K562 (cell line): ENCODE results near the gene INTS1. TPM values are rescaled to one million over a fixed set of nuclear protein-coding genes. Genes with fewer than 3 reads are reported as not detected.

Source experiments
- ATAC-seq: fragments of 200-7000 bp; cut with Tn5 transposase; 3 replicates; pipeline ENCODE4 v1.9.1; 2020; ENCODE audit warnings: moderate library complexity
- BruUV-seq: library from RNA; stranded (reverse); fragments of 400-500 nt; replicated peaks from 2 replicates; lab custom pipeline; 2021; lab: Mats Ljungman, UMichigan
- CTCF ChIA-PET: fragments of 300-600 bp; formaldehyde crosslinking; extraction: SDS; loops from one replicate; lab custom pipeline; 2021; ENCODE audit warnings: low intra/inter-chr PET ratio; lab: Yijun Ruan, JAX
- POLR2A ChIA-PET: fragments of 300-600, 350-650 bp; sonication (Branson Sonifier 250); formaldehyde crosslinking; extraction: SDS; loops from one replicate; lab custom pipeline; 2021; ENCODE audit warnings: antibody characterized with exemption, inconsistent platforms; lab: Yijun Ruan, JAX
- DNase-seq, 4 experiments: peaks; one replicate each; pipeline versions ENCODE4 v3.0.0 to v3.0.0-alpha.2; 2011 to 2018; ENCODE audit warnings: low spot score in 3 of 4, mixed read lengths in 3 of 4; ENCODE audit errors: extremely low read depth in 1 of 4
- FAIRE-seq: peaks from 2 replicates; lab custom pipeline; 2011; peaks lifted over from hg19 to GRCh38; lab: Jason Lieb, UNC
- H2AFZ ChIP-seq: 2 replicates; pipeline ENCODE4 v1.6.0; 2011; ENCODE audit warnings: low read depth, low read length, control low read depth, inconsistent platforms
- H3K27ac ChIP-seq: fragments of 200-600 bp; 3 replicates; pipeline ENCODE4 v1.8.0; 2011; ENCODE audit warnings: low read depth, mild to moderate bottlenecking, control low read depth, inconsistent platforms, low read length, moderate library complexity, mixed read lengths; ENCODE audit errors: extremely low read depth
- H3K27me3 ChIP-seq, 2 experiments: fragments of 300-600 bp in 1 of 2; 2 replicates in 1 of 2; 3 replicates in 1 of 2; pipeline versions ENCODE4 v1.6.0 to v1.8.0; 2011; ENCODE audit warnings: inconsistent platforms in 2 of 2, low read length in 2 of 2, mild to moderate bottlenecking in 1 of 2, mixed read lengths in 1 of 2, moderate library complexity in 1 of 2; ENCODE audit not compliant: control insufficient read depth in 2 of 2, insufficient read depth in 2 of 2
- H3K36me3 ChIP-seq: fragments of 300-600 bp; 3 replicates; pipeline ENCODE4 v1.8.0; 2011; ENCODE audit warnings: mild to moderate bottlenecking, low read length, inconsistent platforms; ENCODE audit not compliant: control insufficient read depth, insufficient read depth
- H3K4me1 ChIP-seq, 2 experiments: fragments of 200-600 bp in 1 of 2; replicated peaks in 1 of 2; 2 replicates in 1 of 2; 3 replicates in 1 of 2; pipeline versions ENCODE4 v1.5.1 to v1.8.0; 2011; ENCODE audit warnings: inconsistent platforms in 2 of 2, low read length in 2 of 2, mild to moderate bottlenecking in 1 of 2, mixed read lengths in 1 of 2, moderate library complexity in 1 of 2; ENCODE audit not compliant: control insufficient read depth in 2 of 2, insufficient read depth in 2 of 2
- H3K4me2 ChIP-seq: 2 replicates; pipeline ENCODE4 v1.6.1; 2011; ENCODE audit warnings: low read length, control low read depth, inconsistent platforms, mixed read lengths; ENCODE audit not compliant: insufficient read depth
- H3K4me3 ChIP-seq: fragments of 200-600 bp; sonication (generic), shearing (Covaris generic); 2 replicates; pipeline ENCODE4 v1.5.1; 2016; ENCODE audit warnings: control low read depth, inconsistent platforms
- H3K79me2 ChIP-seq: fragments of 200-600 bp; 3 replicates; pipeline ENCODE4 v1.8.0; 2011; ENCODE audit warnings: low read length, inconsistent platforms; ENCODE audit not compliant: control insufficient read depth, insufficient read depth
- H3K9ac ChIP-seq, 2 experiments: 2 replicates each; pipeline versions ENCODE4 v1.6.0 to v1.6.1; 2011; ENCODE audit warnings: low read depth in 2 of 2, low read length in 2 of 2, control low read depth in 1 of 2, inconsistent platforms in 1 of 2, mild to moderate bottlenecking in 1 of 2, mixed read lengths in 1 of 2; ENCODE audit not compliant: insufficient read depth in 1 of 2
- H3K9me1 ChIP-seq: one replicate; pipeline ENCODE4 v1.6.0; 2011; ENCODE audit warnings: inconsistent platforms, mild to moderate bottlenecking, low read length, moderate library complexity; ENCODE audit not compliant: control insufficient read depth, insufficient read depth
- H3K9me3 ChIP-seq: replicated peaks from 2 replicates; pipeline ENCODE4 v1.5.1; 2011; ENCODE audit warnings: low read depth, low read length, inconsistent platforms; ENCODE audit not compliant: control insufficient read depth, insufficient read depth
- H4K20me1 ChIP-seq: replicated peaks from 2 replicates; pipeline ENCODE4 v1.6.1; 2011; ENCODE audit warnings: low read length, inconsistent platforms, mixed read lengths; ENCODE audit not compliant: control insufficient read depth, insufficient read depth
- BCLAF1 ChIP-seq, 2 experiments: fragments of 450-650 bp in 1 of 2; IDR thresholded peaks; 2 replicates each; pipeline ENCODE4 v1.6.1; 2011 to 2017; ENCODE audit warnings: low read depth in 2 of 2, antibody characterized with exemption in 1 of 2, borderline replicate concordance in 1 of 2, low read length in 1 of 2, mild to moderate bottlenecking in 1 of 2, mixed read lengths in 1 of 2; ENCODE audit not compliant: control insufficient read depth in 1 of 2
- GATA2 ChIP-seq: sonication (generic); formaldehyde crosslinking; IDR thresholded peaks from 2 replicates; pipeline ENCODE4 v1.4.0; 2020; ENCODE audit warnings: mild to moderate bottlenecking, missing genetic modification reagents
- GATAD2A ChIP-seq: fragments of 450-650 bp; IDR thresholded peaks from 2 replicates; pipeline ENCODE4 v1.6.1; 2017
- MTA1 ChIP-seq: fragments of 450-650 bp; IDR thresholded peaks from 2 replicates; pipeline ENCODE4 v1.6.1; 2017; ENCODE audit warnings: borderline replicate concordance
- PYGO2 ChIP-seq: fragments of 450-650 bp; IDR thresholded peaks from 2 replicates; pipeline ENCODE4 v1.6.1; 2016; ENCODE audit warnings: mild to moderate bottlenecking, missing genetic modification characterization, moderate library complexity, missing compliant biosample characterization
- USF1 ChIP-seq: sonication (generic); formaldehyde crosslinking; IDR thresholded peaks from 2 replicates; pipeline ENCODE4 v1.9.0; 2022; ENCODE audit warnings: mild to moderate bottlenecking, missing genetic modification reagents
- XRCC5 ChIP-seq: fragments of 200-400 bp; formaldehyde crosslinking; IDR thresholded peaks from 2 replicates; pipeline ENCODE4 v1.6.1; 2017; ENCODE audit warnings: low read depth, mild to moderate bottlenecking, low read length
- ZNF764 ChIP-seq: fragments of 250-450 bp; sonication (Bioruptor Pico); IDR thresholded peaks from 2 replicates; pipeline ENCODE4 v1.4.0; 2020; ENCODE audit warnings: low read depth, mild to moderate bottlenecking, moderate library complexity
- WGBS: fragments of 100-300 bp; shearing (Covaris generic); methylation state at CpG from one replicate; pipeline ENCODE4 v1.1.6; 2016; ENCODE audit warnings: low coverage, mixed read lengths; ENCODE audit not compliant: insufficient coverage; ENCODE audit errors: missing lambda C conversion rate; 5-methylcytosine and 5-hydroxymethylcytosine counted together
- in situ Hi-C: fragments of 300-500 bp; cut with MboI; formaldehyde crosslinking; loops from 4 replicates; pipeline ENCODE4 v1.15.0; 2018; ENCODE audit warnings: inconsistent platforms, mixed read lengths
- intact Hi-C: fragments of 100-400 bp; cut with micrococcal nuclease; formaldehyde crosslinking; loops from 2 replicates; pipeline ENCODE4 v1.14.2; 2022
- polyA plus RNA-seq, 8 experiments: library from polyadenylated mRNA; depleted of rRNA in 4 of 8; stranded (reverse) in 5 of 8; unstranded in 3 of 8; fragments of >200 nt; fragmentation: Nextera tagmentation in 2 of 8; fragmentation: Illumina TruSeq in 1 of 8; extraction: Ambion mirVana in 2 of 8; extraction: Trizol in 1 of 8; gene quantifications; 2 replicates each; pipeline versions ENCODE4 v1.2.1 to v1.2.3, GENCODE V29; 2011 to 2014; ENCODE audit warnings: inconsistent platforms in 1 of 8, missing spikeins in 1 of 8
- total RNA-seq, 7 experiments: library from RNA; depleted of rRNA in 6 of 7; stranded (reverse); fragments of >200 nt in 6 of 7; fragmentation: Illumina TruSeq in 2 of 7; extraction: Trizol in 2 of 7; gene quantifications; 2 replicates each; pipeline versions ENCODE4 v1.2.1 to v1.2.3, GENCODE V29; 2011 to 2021; ENCODE audit warnings: low replicate concordance in 1 of 7
- TF ChIP-seq, protein P1 (sequence below): fragments of 200-800 bp; sonication (Bioruptor generic); IDR thresholded peaks from 2 replicates; pipeline ENCODE4 v1.6.1; 2017; ENCODE audit warnings: missing genetic modification characterization, missing compliant biosample characterization
- TF ChIP-seq, protein P2 (sequence below): fragments of 450-650 bp; IDR thresholded peaks from 2 replicates; pipeline ENCODE4 v1.6.1; 2018; ENCODE audit warnings: mild to moderate bottlenecking, low read depth; ENCODE audit not compliant: partially characterized antibody

INTS1 gene
- total and polyA plus RNA-seq, 9 of the 15 experiments (the other 6 are each of a cell fraction or from before 2014, with no cell fraction given) = 0.34 to 119 (median 18.5) TPM

GRCh38 chr7:1455955-1456354 is 48.2 kb downstream of the INTS1 start:
- DNase-seq = no peak
- H3K4me3 ChIP-seq = no peak overlapping the region
- ChIA-PET POLR2A (interaction anchor here (2.3 kb wide), 1 partner anchor 7 kb away, joined by 9 read pairs; no protein-coding TSS in a partner anchor), CTCF (no interaction called here)
- peak overlapping the region in 1 of 2 experiments; percentile 86; a peak in 2 of 4 replicates for H3K9ac ChIP-seq
- BruUV-seq = no TSS peak
- FAIRE-seq = no peak
- in situ Hi-C loops = no loop called here
- peaks cover 11% of the 10 kb centered on the region; the same call in 1 of the 2 replicates for H4K20me1 ChIP-seq
- TF ChIP-seq USF1 (no peak), PYGO2 (tag) (no peak), XRCC5 (no peak), MTA1 (no peak), GATAD2A (no peak), GATA2 (CRISPR knock-in tag) (no peak), ZNF764 (CRISPR knock-in tag) (no peak), BCLAF1 (IDR thresholded peaks at IDR 0.05; ENCODE audit: borderline replicate concordance in 1 of 2, control insufficient read depth in 1 of 2, low read depth in 2 of 2, low read length in 1 of 2) (no peak)
- TF ChIP-seq, protein P1, sequence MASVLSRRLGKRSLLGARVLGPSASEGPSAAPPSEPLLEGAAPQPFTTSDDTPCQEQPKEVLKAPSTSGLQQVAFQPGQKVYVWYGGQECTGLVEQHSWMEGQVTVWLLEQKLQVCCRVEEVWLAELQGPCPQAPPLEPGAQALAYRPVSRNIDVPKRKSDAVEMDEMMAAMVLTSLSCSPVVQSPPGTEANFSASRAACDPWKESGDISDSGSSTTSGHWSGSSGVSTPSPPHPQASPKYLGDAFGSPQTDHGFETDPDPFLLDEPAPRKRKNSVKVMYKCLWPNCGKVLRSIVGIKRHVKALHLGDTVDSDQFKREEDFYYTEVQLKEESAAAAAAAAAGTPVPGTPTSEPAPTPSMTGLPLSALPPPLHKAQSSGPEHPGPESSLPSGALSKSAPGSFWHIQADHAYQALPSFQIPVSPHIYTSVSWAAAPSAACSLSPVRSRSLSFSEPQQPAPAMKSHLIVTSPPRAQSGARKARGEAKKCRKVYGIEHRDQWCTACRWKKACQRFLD = no peak
- TF ChIP-seq, protein P2, sequence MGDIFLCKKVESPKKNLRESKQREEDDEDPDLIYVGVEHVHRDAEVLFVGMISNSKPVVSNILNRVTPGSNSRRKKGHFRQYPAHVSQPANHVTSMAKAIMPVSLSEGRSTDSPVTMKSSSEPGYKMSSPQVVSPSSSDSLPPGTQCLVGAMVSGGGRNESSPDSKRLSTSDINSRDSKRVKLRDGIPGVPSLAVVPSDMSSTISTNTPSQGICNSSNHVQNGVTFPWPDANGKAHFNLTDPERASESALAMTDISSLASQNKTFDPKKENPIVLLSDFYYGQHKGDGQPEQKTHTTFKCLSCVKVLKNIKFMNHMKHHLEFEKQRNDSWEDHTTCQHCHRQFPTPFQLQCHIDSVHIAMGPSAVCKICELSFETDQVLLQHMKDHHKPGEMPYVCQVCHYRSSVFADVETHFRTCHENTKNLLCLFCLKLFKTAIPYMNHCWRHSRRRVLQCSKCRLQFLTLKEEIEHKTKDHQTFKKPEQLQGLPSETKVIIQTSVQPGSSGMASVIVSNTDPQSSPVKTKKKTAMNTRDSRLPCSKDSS = no peak
- H3K9me3 ChIP-seq = no peaks in the 10 kb centered on the region
- H3K4me1 ChIP-seq = peaks cover 19 to 93% of the 10 kb centered on the region in 2 experiments; a peak in 4 of 5 replicates
- no peaks in the 10 kb centered on the region for H3K9me1 ChIP-seq
- no peak overlapping the region for H3K4me2 ChIP-seq
- intact Hi-C loops = no loop called here
- WGBS = 64% methylated on average over 2 of the region's 13 CpGs
- H3K79me2 ChIP-seq = peaks cover 93% of the 10 kb centered on the region
- no peak overlapping the region for H2AFZ ChIP-seq
- H3K27me3 ChIP-seq = no peaks in the 10 kb centered on the region
- H3K36me3 ChIP-seq = peaks cover 41% of the 10 kb centered on the region; the same call in 1 of the 3 replicates
- no peak overlapping the region; the same call in 2 of the 3 replicates for H3K27ac ChIP-seq
- ATAC-seq = no peak
